ENCODE results near the gene PRIM2.
"Not testable (repeated sequence)": the region's sequence is repeated elsewhere in the genome, so short reads cannot be mapped to it uniquely, and the experiment has no call there.

PRIM2 gene

GRCh38 chr6:57317060-57317943 lies at the start of gene PRIM2:
TSS of gene PRIM2 (plus strand) at chr6:57317630. CDS start at chr6:57318446, 816 bp downstream.
- peak; percentile 95 for DNase-seq

DNA sequence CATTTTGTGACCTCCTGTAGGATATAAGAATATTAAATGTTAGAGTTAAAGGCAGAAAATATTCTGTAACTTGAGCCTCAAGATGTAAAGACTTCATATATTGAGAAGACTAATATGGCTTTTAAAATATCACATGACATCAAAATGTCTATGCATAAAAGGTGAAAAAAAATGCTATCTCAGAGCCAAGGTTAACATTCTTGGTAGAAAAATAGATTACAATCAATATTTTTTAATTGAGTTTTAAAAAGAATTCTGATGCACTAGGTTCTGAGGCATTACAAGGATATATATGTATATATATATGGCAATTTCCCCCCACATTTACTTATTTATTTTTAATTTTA lies 49.2 kb upstream of the PRIM2 start:
- DNase-seq = no peak

DNA sequence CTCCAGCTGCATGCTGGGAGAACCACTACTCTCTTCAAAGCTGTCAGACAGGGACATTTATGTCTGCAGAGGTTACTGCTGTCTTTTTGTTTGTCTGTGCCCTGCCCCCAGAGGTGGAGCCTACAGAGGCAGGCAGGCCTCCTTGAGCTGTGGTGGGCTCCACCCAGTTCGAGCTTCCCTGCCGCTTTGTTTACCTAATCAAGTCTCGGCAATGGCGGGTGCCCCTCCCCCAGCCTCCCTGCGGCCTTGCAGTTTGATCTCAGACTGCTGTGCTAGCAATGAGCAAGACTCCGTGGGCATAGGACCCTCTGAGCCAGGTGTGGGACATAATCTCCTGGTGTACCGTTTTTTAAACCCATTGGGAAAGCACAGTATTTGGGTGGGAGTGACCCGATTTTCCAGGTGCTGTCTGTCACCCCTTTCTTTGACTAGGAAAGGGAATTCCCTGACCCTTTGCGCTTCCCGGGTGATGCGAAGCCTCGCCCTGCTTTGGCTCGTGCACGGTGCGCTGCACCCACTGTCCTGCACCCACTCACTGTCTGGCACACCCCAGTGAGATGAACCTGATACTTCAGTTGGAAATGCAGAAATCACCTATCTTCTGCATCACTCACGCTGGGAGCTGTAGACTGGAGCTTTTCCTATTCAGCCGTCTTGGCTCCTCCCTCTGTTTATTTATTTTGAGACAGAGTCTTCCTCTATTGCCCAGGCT lies 43.2 kb upstream of the PRIM2 start:
- DNase-seq = not testable (repeated sequence)

- no peak for DNase-seq
Measured at GRCh38 chr6:57275384-57275783, 42.0 kb upstream of the PRIM2 start.

DNA sequence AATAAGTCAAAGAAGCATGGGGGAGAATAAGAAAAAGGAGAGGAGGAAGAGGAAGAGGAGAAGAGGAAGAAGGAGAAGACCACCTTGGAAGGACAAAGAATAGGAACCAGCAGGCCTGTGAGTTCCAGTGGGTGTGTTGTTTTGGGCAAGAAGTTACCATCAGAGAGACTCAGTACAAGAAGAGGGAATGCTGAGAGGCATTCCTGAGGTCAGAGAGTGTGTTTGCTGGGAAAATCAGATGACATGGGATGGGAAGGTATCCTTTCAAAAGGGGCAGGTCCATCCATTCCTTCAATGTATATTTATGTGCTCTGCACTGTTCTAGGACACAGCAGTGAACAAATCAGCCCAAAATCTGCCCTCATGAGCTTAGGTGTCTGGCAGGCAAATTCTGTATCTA lies 40.5 kb upstream of the PRIM2 start:
- no peak for DNase-seq

DNA sequence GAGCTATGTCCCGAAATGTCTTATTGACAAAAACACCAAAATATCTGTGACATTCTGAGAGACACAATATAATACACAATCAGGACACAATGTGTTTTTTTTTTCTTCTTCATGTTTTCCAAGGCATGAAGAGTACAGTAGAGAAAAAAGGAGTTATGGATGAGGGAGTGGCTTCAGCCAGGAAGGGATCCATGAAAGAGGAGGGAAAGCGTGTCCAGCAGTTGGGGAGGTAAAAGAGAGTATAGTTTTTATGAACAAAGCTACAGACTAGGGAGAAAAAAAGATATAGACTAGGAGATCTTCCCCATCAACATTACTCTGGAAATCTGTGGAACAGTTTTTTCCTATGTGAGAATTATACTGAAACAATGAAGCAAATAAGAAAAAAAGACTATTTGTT lies 38.9 kb upstream of the PRIM2 start:
- no peak for DNase-seq

DNA sequence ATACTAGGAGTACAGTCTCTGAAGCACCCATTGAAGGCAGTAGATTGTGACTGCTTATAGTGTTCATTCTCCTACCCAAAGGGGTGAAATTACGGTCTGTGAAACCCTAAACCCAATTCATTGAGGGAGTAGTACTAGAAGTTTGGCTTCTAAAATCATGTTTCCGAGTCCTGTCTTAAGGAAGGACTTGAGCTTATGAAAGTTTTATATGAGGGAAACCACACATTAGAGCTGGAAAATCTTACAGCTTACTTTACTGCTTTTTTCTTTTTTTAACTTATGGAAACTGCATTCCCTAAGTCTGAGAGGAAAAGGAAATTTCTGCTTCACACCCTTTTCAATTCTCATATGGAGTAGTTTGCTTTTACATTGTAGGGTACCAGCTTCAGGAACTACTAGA lies 38.4 kb upstream of the PRIM2 start:
- no peak for DNase-seq

- DNase-seq = no peak
Measured at GRCh38 chr6:57283106-57283505, 34.3 kb upstream of the PRIM2 start.

DNA sequence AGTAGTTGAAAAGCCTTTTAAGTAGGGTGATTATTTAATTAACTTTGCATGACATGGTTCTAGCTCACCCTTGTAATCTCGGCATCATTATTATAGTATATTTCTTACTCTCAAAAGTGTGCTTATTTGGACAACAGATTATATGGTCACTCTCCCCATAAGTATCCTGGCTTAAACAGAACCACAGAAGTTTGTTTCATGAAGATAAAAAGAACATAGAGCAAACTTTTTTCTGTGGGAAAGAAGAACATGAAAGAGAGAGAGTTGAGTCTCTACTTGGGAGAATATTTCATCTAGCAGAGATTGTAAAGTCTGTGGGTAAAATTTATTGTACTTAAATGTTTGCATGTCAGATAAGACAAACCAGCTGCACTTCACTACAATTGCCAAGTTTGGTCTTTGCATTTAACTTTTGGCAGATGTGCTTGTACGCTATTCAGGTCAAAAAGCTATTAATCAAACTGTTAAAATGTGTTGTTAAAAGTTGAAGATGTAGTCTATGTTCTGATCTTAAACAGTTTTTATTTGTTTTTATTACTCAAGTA lies 33.4 kb upstream of the PRIM2 start:
- DNase-seq = no peak

GRCh38 chr6:57288136-57288535 lies 29.3 kb upstream of the PRIM2 start:
- DNase-seq = not testable (repeated sequence)

DNA sequence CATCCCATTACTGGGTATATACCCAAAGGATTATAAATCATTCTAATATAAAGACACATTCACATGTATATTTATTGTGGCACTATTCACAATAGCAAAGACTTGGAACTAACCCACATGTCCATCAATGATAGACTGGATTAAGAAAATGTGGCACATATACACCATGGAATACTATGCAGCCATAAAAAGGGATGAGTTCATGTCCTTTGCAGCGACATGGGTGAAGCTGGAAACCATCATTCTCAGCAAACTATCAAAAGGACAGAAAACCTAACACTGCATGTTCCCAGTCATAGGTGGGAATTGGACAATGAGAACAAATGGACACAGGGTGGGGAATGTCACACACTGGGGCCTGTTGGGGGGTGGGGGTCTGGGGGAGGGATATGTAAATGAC lies 24.0 kb upstream of the PRIM2 start:
- DNase-seq = not testable (repeated sequence)

DNA sequence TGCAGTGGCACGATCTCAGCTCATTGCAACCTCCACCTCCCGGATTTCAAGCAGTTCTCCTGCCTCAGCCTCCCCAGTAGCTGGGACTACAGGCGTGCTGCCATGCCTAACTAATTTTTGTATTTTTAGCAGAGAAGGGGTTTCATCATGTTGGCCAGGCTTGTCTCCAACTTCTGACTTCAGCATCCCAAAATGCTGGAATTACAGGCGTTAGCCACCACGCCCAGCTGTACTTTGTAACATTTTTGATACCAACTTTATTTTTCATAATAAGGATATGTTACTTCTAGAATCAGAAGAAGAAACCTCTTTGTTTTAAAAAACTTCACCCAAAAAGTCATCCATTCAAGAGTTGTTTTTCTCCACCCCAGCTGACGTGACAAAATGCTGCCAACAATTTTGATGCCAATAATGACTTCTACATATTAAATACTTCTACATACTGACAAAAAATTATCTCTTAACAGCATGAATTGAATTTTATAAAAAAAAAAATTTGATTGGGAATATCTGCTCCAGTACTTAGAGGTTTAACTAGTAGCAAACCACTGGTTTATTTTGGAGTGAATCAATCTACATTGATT lies 22.5 kb upstream of the PRIM2 start:
- no peak for DNase-seq

DNA sequence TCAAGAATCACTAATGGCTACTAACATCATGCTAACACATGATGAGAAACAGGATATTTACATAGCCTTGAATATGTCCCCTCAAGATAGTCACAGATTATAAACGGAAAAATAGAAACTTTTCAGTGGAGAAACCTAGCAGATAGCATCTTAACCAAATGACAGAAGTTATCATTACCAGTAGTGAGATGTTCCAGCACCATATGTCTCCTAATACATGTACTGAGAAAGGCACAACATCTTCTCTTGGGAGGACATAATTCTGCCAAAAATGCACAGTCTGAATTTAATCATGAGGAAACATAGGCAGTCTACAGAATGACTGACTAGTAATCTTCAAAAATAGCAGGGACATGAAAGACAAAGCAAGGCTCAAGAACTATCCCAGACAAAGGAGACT lies 19.9 kb upstream of the PRIM2 start:
- DNase-seq = no peak

- no peak for DNase-seq
Measured at GRCh38 chr6:57298741-57299140, 18.7 kb upstream of the PRIM2 start.

DNA sequence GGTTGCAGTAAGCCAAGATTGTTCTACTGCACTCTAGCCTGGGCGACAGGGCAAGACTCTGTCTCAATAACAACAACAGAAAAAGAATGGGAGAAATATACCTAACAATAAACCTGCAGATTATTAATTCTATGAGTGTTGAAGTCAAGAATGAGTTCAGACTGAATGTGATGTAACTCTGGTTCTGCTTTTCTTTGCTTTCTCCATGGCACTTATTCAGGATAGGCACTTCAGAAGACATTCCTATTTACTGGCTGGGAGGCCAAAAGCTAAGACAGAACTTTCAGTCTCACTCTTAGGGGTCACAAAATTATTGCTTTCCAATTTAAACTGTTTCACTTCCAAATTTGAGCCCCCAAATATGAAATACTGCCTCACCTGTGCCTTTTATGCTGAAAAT lies 15.7 kb upstream of the PRIM2 start:
- no peak for DNase-seq

DNA sequence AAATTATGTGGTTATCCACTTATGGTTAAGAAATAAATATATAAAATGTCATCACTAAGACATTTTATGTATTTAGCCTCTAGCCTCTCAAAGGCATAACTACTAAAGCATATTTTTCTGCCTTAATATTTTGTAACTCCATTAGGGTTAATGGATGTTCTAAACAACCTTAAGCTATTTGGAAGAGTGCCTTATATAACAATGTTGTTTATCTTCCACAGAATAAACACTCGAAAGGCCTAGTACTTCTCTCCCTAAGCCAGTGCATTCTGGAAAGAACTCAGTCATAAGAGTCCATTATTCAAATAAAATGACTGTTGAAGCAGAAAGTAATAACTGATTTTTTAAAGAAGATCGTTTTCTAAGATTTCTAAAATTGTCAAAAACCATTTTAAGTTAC lies 15.0 kb upstream of the PRIM2 start:
- no peak for DNase-seq

- DNase-seq = peak; percentile 53
Measured at GRCh38 chr6:57303931-57304681, 13.3 kb upstream of the PRIM2 start.

GRCh38 chr6:57305107-57305506 lies 12.3 kb upstream of the PRIM2 start:
- DNase-seq = peak; percentile 42

- no peak for DNase-seq
Measured at GRCh38 chr6:57305761-57306160, 11.7 kb upstream of the PRIM2 start.

GRCh38 chr6:57306273-57306672 lies 11.2 kb upstream of the PRIM2 start:
- no peak for DNase-seq

DNA sequence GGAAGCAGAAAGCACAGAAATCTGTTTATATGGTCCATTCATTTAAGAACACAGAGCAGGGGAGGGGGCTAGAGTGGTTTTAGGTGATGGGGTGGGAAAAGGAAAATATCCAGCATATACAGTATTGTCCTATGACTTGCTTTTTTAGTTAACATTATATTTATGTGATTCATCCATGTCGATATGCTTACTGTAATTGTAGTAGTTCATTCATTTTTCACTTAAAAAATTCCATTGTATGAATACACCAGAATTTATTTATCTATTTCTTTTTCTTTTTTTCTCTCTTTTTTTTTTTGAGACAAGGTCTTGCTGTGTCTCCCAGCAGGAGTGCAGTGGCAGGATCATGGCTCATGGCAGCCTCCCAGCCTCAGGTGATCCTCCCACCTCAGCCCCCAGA lies 9.6 kb upstream of the PRIM2 start:
- DNase-seq = no peak

DNA sequence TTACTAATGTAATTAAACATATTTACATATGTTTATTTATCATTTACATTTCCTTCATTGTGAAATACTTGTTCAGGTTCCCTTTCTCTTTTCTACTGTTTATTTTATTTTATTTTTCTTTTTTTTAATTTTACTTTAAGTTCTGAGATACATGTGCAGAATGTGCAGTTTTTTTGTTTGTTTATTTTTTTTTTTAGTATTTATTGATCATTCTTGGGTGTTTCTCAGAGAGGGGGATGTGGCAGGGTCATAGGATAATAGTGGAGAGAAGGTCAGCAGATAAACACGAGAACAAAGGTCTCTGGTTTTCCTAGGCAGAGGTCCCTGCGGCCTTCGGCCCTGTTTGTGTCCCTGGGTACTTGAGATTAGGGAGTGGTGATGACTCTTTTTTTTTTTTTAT lies 8.7 kb upstream of the PRIM2 start:
- not testable (repeated sequence) for DNase-seq

Measured in NCI-H82 (cell line).